SJCRH30 (cell line): Measurements from ENCODE around the gene NOC2L. TPM values are rescaled to one million over a fixed set of nuclear protein-coding genes. Genes with fewer than 3 reads are reported as not detected.
"Not testable (repeated sequence)": the region's sequence is repeated elsewhere in the genome, so short reads cannot be mapped to it uniquely, and the experiment has no call there.

Experiments
- DNase-seq, 2 experiments: peaks; one replicate each; pipeline ENCODE4 v3.0.0-alpha.2; 2015 to 2020
- H3K27ac ChIP-seq: fragments of 250-450 bp; sonication (Bioruptor Pico); 2 replicates; pipeline ENCODE4 v1.5.1; 2020; ENCODE audit warnings: mild to moderate bottlenecking, moderate library complexity
- H3K27me3 ChIP-seq: fragments of 250-450 bp; sonication (Bioruptor Pico); 2 replicates; pipeline ENCODE4 v1.5.1; 2020; ENCODE audit warnings: mild to moderate bottlenecking, moderate library complexity
- H3K36me3 ChIP-seq: fragments of 250-450 bp; sonication (Bioruptor Pico); 2 replicates; pipeline ENCODE4 v1.5.1; 2020; ENCODE audit warnings: mild to moderate bottlenecking, moderate library complexity
- H3K4me1 ChIP-seq: fragments of 250-450 bp; sonication (Bioruptor Pico); 2 replicates; pipeline ENCODE4 v1.5.1; 2020; ENCODE audit warnings: mild to moderate bottlenecking, moderate library complexity
- H3K4me3 ChIP-seq: fragments of 250-450 bp; sonication (Bioruptor Pico); 2 replicates; pipeline ENCODE4 v1.5.1; 2020; ENCODE audit warnings: mild to moderate bottlenecking, moderate library complexity
- H3K9me3 ChIP-seq: fragments of 250-450 bp; sonication (Bioruptor Pico); replicated peaks from 2 replicates; pipeline ENCODE4 v1.5.1; 2020; ENCODE audit warnings: mild to moderate bottlenecking, moderate library complexity
- total RNA-seq: library from RNA; depleted of rRNA; stranded (reverse); fragments of >200 nt; shearing (Covaris generic); gene quantifications from 2 replicates; pipeline ENCODE4 v1.2.3, GENCODE V29; 2014

NOC2L gene
- total RNA-seq, 1 experiment from 2014 or later = 147 TPM

DNA sequence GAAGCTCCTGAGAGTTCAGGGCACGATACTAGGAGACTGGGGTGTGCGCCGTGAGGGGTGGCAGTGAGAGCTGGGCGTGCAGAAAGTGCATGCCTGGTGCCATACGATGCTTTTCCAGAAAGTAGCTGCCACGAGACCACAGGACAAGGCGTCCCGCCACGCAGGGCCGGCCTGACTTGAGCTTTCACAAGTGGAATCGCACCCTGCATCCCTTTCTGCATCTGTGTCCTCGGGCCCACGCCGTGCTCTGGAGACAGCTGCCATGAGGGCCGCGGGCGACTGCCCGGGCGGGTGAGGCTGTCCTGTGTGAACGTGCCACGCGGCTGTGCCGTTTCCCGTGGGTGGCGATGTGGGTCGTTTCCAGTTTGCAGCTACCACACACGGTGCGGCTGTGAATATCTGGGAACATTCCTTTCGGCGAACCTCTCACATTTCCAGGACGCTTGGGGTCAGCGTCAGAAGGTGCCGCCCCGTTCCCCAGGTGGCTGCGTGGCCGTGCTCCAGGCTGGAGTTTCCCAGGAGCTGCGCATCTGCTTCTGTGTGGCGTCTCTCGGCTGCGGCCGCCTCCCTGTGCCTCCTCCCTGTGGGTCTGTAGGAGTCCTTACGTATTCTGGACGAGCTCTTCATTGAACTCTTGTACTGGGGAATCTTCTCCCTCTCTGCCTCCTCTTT, 23.8 kb upstream of the NOC2L start:
- no peak for DNase-seq
- H3K4me1 ChIP-seq = no peaks in the 10 kb centered on the region
- H3K27ac ChIP-seq = no peak overlapping the region
- no peaks in the 10 kb centered on the region for H3K36me3 ChIP-seq
- H3K27me3 ChIP-seq = peaks cover 30% of the 10 kb centered on the region
- H3K9me3 ChIP-seq = 0 out of 2 replicates have a peak, but pooled peaks cover 3% of the 10 kb centered on the region
- no peak overlapping the region for H3K4me3 ChIP-seq

DNA sequence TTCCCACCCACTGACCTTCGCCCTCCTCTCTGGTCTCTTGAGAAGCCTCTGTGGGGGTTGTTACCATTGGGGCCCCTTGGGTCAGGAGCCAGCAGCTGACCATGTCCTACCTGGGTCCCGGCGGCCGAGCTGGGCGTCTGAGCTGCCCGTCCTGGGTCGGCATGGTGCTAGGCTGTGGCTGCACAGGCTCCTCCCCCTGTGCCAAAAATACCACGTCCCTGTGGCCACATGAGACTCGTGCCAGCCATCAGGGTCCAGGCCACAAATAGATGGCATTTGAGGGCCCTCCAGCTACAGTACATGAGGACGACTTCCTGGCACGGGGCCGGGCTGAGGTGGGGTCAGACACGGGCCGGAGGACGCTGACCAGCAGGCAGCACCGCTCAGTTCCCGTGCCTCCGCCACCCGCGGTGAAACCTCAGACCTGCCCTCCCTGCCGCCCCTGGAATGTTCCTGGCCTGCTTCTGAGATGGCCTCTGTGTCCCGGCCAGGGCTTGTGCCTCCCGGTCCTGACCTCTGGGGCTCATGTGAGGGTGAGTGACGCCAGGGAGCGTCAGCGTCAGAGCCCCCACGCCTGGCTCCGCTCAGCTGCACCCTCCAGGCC, 23.0 kb upstream of the NOC2L start, which contains the start of gene PERM1:
TSS of gene PERM1 (minus strand) at position 139 of the 604 bp plus-strand sequence. CDS start 1,064 bp downstream, outside the sequence.
- 0 out of 2 replicates have a peak, but pooled peaks cover 3% of the 10 kb centered on the region for H3K9me3 ChIP-seq
- no peak within 1 kb of the TSS for H3K27ac ChIP-seq
- no peaks in the 10 kb centered on the region for H3K36me3 ChIP-seq
- H3K4me1 ChIP-seq = no peaks in the 10 kb centered on the region
- H3K27me3 ChIP-seq = peaks cover 30% of the 10 kb centered on the region
- no peak within 1 kb of the TSS for H3K4me3 ChIP-seq
- no peak for DNase-seq

- no peak overlapping the region for H3K27ac ChIP-seq
- no peak for DNase-seq
- no peak overlapping the region for H3K4me3 ChIP-seq
- H3K36me3 ChIP-seq = no peaks in the 10 kb centered on the region
- H3K27me3 ChIP-seq = peaks cover 30% of the 10 kb centered on the region
- no peaks in the 10 kb centered on the region for H3K4me1 ChIP-seq
- H3K9me3 ChIP-seq = 0 out of 2 replicates have a peak, but pooled peaks cover 3% of the 10 kb centered on the region
Observed at GRCh38 chr1:981491-981954, 22.5 kb upstream of the NOC2L start.

DNA sequence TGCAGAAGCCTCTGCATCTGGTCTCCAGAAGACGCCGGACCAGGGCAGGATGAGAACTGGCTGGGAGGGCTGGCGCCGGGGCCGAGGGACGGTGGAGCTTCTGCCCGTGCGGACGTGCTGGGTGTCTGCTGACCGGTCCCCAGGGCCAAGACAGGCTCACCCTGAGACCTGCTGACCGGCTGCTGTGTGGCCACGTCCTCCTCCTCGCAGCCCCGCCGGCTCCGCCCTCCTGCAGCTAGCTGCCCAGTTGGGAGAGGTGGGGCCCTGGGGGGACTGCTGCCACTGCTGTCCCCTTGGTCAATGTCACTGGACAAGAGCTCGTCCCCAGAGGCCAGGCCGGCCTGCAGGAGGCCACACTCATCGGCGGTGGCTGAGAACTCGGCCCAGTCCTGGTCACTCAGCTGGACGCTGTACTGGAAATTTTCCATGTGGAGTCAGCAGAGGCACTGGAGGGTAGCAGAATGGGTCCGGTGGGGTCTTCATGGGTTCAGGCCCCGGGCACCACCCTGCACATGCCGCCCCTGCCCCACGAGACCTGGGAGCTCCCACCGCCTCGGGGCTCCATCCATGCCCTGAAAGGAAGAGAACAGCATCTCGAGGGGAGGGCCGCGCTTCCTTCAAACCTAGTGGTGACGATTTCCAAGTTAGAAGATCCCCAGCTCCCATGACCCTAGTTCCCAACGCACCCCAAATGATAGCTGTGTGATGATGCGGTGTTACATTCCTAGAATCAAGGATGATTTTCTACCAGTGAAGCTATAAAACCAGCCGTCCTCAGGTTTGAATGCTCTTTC, 21.7 kb upstream of the NOC2L start:
- Histone ChIP-seq H3K4me1 (peaks cover 2% of the 10 kb centered on the region; the same call in 1 of the 2 replicates), H3K4me3 (no peak overlapping the region), H3K9me3 (0 out of 2 replicates have a peak, but pooled peaks cover 3% of the 10 kb centered on the region), H3K27me3 (peaks cover 30% of the 10 kb centered on the region), H3K36me3 (no peaks in the 10 kb centered on the region), H3K27ac (no peak overlapping the region)
- DNase-seq = no peak

GRCh38 chr1:980137-980571, 21.1 kb upstream of the NOC2L start:
- Histone ChIP-seq H3K27me3 (peaks cover 25% of the 10 kb centered on the region), H3K4me1 (peaks cover 2% of the 10 kb centered on the region; the same call in 1 of the 2 replicates), H3K36me3 (no peaks in the 10 kb centered on the region), H3K9me3 (0 out of 2 replicates have a peak, but pooled peaks cover 3% of the 10 kb centered on the region), H3K27ac (no peak overlapping the region), H3K4me3 (no peak overlapping the region)
- DNase-seq = no peak

DNA sequence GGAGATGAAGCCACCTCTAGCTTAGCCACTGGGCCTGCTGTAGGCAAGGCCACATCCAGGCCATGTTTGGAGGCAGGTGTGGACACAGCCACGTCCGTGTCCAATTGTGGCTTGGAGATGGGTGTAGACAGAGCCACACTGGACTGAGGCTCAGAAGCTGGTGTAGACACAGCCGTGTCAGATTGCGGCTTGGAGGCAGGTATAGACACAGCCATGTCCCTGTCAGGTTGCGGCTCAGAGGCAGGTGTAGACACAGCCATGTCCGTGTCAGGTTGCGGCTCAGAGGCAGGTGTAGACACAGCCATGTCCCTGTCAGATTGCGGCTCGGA, 20.7 kb upstream of the NOC2L start:
- Histone ChIP-seq H3K4me1 (peaks cover 2% of the 10 kb centered on the region; the same call in 1 of the 2 replicates), H3K27me3 (peaks cover 28% of the 10 kb centered on the region), H3K9me3 (0 out of 2 replicates have a peak, but pooled peaks cover 3% of the 10 kb centered on the region), H3K4me3 (no peak overlapping the region), H3K36me3 (no peaks in the 10 kb centered on the region), H3K27ac (no peak overlapping the region)
- DNase-seq = no peak

DNA sequence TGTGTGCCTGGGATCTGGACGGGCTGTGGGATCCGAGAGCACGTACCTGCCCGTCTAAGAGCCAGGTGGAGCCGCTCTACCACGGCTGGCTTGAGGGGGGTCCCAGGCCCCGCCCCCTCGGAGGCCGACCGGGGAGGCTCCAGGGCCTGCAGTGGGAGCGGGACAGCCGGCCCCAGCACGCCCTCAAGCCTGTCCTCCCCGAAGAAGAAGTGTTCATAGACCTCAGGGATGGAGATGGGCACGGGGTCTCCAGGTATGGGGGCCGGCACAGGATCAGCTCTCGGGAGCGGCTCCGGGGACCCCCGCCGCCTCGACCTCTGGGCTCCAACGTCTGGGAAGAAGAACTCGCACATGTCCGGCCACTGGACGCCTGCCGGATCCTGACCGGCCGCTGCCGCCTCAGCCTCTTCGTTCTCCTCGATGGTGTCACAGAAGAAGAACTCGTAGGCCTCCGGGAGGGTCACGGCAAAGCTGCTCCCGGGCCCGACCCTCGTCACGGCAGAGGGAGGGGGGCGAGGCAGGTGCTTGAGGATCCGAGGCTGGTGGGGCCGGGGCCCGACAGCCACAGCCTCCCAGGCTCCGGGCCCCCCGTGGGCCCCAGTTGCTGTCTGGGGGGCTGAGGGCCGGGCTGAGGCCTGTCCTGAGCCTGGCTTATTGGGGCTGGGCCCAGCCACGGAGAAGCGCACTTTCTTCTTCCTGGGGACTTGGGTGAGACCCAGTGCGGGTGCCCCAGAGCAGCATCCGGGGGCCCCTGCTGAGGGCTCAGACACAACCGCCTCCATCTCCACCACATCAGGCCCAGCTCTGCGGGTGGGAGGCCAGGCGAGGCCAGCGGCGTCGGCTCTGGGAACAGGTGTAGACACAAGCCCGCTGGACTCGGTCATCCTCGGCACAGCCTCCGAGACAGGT, 20.0 kb upstream of the NOC2L start:
- Histone ChIP-seq H3K4me1 (peaks cover 2% of the 10 kb centered on the region; the same call in 1 of the 2 replicates), H3K36me3 (no peaks in the 10 kb centered on the region), H3K9me3 (0 out of 2 replicates have a peak, but pooled peaks cover 3% of the 10 kb centered on the region), H3K4me3 (no peak overlapping the region), H3K27me3 (peaks cover 28% of the 10 kb centered on the region), H3K27ac (no peak overlapping the region)
- no peak for DNase-seq

DNA sequence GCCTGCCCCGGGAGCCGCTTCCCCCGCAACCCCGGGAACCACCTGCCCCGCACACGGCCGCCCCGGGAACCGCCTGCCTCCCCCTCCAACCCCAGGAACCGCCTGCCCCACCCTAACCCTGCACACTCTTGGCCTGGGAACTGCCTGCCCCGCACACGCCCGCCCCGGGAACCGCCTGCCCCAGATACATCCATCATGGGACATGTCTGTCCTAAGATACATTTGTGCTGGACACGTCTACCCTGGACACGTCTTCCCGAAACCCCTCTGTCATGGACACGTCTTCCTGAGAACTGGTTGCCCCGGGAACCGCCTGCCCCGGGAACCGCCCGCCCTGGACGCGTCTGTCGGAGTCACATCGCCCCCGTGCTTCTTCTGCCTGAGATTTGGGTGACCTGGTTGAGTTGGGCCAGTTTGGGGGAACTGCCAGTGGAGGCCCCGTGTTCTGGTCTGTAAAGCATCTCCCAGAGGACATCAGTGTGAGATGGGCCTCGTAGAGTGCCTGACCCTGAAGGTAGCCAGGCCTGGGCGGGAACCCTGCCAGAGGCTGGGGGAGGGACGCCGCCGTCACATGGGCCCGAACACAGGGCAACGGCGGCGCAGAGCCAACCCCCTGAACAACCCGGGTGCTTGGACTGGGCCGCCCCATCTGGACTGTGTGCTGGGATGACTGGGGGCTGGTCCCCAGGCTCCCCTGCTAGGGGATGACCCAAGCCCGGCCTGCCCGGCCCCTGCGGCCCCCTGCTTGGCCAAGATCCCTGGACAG, 19.2 kb upstream of the NOC2L start:
- Histone ChIP-seq H3K27me3 (peaks cover 21% of the 10 kb centered on the region), H3K4me1 (peaks cover 2% of the 10 kb centered on the region; the same call in 1 of the 2 replicates), H3K4me3 (no peak overlapping the region), H3K9me3 (0 out of 2 replicates have a peak, but pooled peaks cover 3% of the 10 kb centered on the region), H3K27ac (no peak overlapping the region), H3K36me3 (no peaks in the 10 kb centered on the region)
- DNase-seq = no peak

- H3K4me3 ChIP-seq, H3K36me3 ChIP-seq, H3K9me3 ChIP-seq, H3K27me3 ChIP-seq, H3K4me1 ChIP-seq, DNase-seq, H3K27ac ChIP-seq: not testable (repeated sequence)
Observed at GRCh38 chr1:976791-977190, 17.7 kb upstream of the NOC2L start.

DNA sequence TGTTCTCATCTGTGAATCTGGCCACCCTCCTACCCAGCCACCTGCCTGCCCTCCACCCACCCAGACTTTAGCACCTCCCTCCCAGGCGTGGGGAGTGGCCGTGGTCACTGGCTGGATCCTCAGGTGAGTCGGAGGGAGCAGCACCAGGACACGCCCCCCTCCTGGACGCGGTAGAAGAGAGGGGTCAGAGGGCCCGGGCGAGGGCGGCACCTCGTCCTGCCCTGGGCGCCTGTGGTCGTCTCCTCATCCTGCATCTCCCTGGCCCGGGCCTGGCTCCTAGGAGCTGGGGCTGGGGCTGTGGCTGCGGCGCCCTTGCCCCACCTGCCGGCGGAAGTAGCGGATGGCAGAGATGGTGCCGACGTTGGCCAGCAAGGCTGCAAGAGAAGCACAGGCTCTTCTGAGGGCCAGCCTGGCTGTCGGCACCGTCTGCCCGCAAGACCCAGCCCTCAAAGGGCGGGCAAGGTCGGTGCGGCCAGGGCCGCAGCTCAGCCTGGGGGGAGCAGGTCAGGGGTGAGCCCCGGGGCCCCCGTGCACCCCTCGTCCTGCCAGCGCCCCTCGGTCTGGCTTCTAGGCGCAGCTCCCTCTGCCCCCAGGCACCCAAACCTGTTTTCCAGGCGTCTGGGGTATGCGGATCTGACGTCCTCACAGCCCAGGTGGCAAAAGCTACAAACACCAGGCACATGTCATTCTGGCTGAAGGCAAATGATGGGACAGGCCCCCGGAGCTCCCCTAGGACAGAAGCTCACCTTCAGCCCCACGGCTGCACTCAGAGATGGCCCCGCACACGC, 17.0 kb upstream of the NOC2L start:
- 0 out of 2 replicates have a peak, but pooled peaks cover 3% of the 10 kb centered on the region for H3K9me3 ChIP-seq
- peaks cover 2% of the 10 kb centered on the region; the same call in 1 of the 2 replicates for H3K4me1 ChIP-seq
- H3K4me3 ChIP-seq = peak overlapping the region; percentile 30
- H3K27me3 ChIP-seq = peaks cover 3% of the 10 kb centered on the region; the same call in 1 of the 2 replicates
- no peak overlapping the region for H3K27ac ChIP-seq
- no peaks in the 10 kb centered on the region for H3K36me3 ChIP-seq
- peak; percentile 71 to 75 for DNase-seq

GRCh38 chr1:975365-975764, 16.3 kb upstream of the NOC2L start:
- H3K4me3 ChIP-seq = no peak overlapping the region
- H3K9me3 ChIP-seq = 0 out of 2 replicates have a peak, but pooled peaks cover 3% of the 10 kb centered on the region
- H3K27ac ChIP-seq = no peak overlapping the region
- no peak for DNase-seq
- H3K27me3 ChIP-seq = peaks cover 3% of the 10 kb centered on the region; the same call in 1 of the 2 replicates
- H3K4me1 ChIP-seq = peaks cover 2% of the 10 kb centered on the region; the same call in 1 of the 2 replicates
- H3K36me3 ChIP-seq = no peaks in the 10 kb centered on the region

DNA sequence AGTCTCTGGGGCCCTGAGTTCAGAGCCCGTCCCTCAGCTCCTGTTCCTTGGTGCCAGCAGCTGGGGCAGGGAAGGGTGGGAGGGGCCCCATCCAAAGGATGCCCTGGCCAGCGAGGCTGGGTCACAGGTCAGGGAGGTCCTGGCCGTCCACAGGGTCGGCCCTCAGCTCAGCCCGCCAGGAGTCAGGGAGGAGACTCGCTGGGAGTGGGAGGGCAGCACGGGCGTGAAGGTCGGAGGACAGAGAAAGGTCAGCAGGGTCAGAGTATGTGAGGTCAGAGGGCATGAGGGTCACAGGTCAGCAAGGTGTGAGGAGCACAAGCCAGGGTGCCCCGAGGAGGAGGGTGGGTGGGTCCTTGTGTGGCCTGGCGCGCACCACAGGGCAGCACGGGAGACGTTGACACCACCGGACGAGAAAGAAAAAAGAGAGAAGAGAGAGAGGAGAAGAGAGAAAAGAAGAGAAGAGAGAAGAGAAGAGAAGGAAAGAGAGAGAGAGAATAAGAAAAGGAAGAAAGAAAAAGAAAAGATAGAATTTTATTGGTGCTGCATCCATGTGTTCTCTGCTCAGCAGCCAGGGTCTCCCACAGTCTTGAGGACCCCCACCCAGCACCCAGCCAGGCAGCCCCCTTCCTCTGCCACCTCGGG, 15.8 kb upstream of the NOC2L start:
- 0 out of 2 replicates have a peak, but pooled peaks cover 3% of the 10 kb centered on the region for H3K9me3 ChIP-seq
- H3K27ac ChIP-seq = no peak overlapping the region
- DNase-seq = no peak
- no peak overlapping the region for H3K4me3 ChIP-seq
- peaks cover 3% of the 10 kb centered on the region; the same call in 1 of the 2 replicates for H3K27me3 ChIP-seq
- peaks cover 2% of the 10 kb centered on the region; the same call in 1 of the 2 replicates for H3K4me1 ChIP-seq
- H3K36me3 ChIP-seq = no peaks in the 10 kb centered on the region
